OCI-LY7 (cell line): ENCODE measurements around the gene ATP5F1D. TPM values are rescaled to one million over a fixed set of nuclear protein-coding genes. Genes with fewer than 3 reads are reported as not detected.
A peak's percentile ranks its signal among the peaks of the same experiment; 100 is the strongest.

ENCODE experiments used
- BruUV-seq: library from RNA; stranded (reverse); fragments of 400-500 nt; replicated peaks from 2 replicates; lab custom pipeline; 2021; lab: Mats Ljungman, UMichigan
- CTCF ChIA-PET: fragments of 300-600 bp; sonication (Branson Sonifier 250); formaldehyde crosslinking; loops from one replicate; lab custom pipeline; 2022; ENCODE audit warnings: antibody characterized with exemption; ENCODE audit not compliant: unreplicated experiment; lab: Charles Lee
- POLR2A ChIA-PET: fragments of 300-600 bp; sonication (Branson Sonifier 250); formaldehyde crosslinking; loops from one replicate; lab custom pipeline; 2022; ENCODE audit warnings: antibody characterized with exemption; lab: Charles Lee
- DNase-seq: peaks from one replicate; pipeline ENCODE4 v3.0.0-alpha.2; 2015; ENCODE audit warnings: low spot score
- H2AFZ ChIP-seq: fragments of 200-600 bp; sonication (generic), shearing (Covaris generic); 2 replicates; pipeline ENCODE4 v1.6.1; 2014; ENCODE audit warnings: mild to moderate bottlenecking, antibody characterized with exemption, low read length, moderate library complexity
- H3K27ac ChIP-seq: fragments of 200-600 bp; sonication (generic); 2 replicates; pipeline ENCODE4 v1.5.1; 2014; ENCODE audit warnings: mixed run types, low read depth, mild to moderate bottlenecking, moderate library complexity, low read length, inconsistent platforms; ENCODE audit not compliant: poor library complexity, severe bottlenecking
- H3K36me3 ChIP-seq: fragments of 200-600 bp; sonication (generic); 2 replicates; pipeline ENCODE4 v1.6.1; 2014; ENCODE audit warnings: mild to moderate bottlenecking, antibody characterized with exemption, low read length, moderate library complexity, mixed read lengths; ENCODE audit not compliant: insufficient read depth
- H3K4me1 ChIP-seq: fragments of 200-600 bp; sonication (generic); 2 replicates; pipeline ENCODE4 v1.5.1; 2014; ENCODE audit warnings: mild to moderate bottlenecking, low read length; ENCODE audit not compliant: insufficient read depth, poor library complexity, severe bottlenecking
- H3K4me2 ChIP-seq: fragments of 200-600 bp; sonication (generic); 2 replicates; pipeline ENCODE4 v1.6.1; 2014; ENCODE audit warnings: mild to moderate bottlenecking, low read length
- H3K4me3 ChIP-seq: fragments of 200-600 bp; sonication (generic); 2 replicates; pipeline ENCODE4 v1.5.1; 2014; ENCODE audit warnings: mild to moderate bottlenecking, low read depth, low read length; ENCODE audit not compliant: poor library complexity, severe bottlenecking
- H3K79me2 ChIP-seq: fragments of 200-600 bp; sonication (generic); 2 replicates; pipeline ENCODE4 v1.6.1; 2016; ENCODE audit warnings: low read depth, mild to moderate bottlenecking, low read length, moderate library complexity, mixed read lengths; ENCODE audit not compliant: insufficient read depth
- H3K9me2 ChIP-seq: fragments of 200-600 bp; sonication (generic); 2 replicates; pipeline ENCODE4 v1.6.1; 2016; ENCODE audit warnings: mild to moderate bottlenecking, low read length, mixed read lengths; ENCODE audit not compliant: insufficient read depth
- H3K9me3 ChIP-seq: fragments of 200-600 bp; sonication (generic); 2 replicates; pipeline ENCODE4 v1.6.1; 2014; ENCODE audit warnings: mild to moderate bottlenecking, mixed run types, low read length, mixed read lengths
- H4K20me1 ChIP-seq: fragments of 200-600 bp; sonication (generic); 2 replicates; pipeline ENCODE4 v1.6.1; 2014; ENCODE audit warnings: mild to moderate bottlenecking, antibody characterized with exemption, low read length, moderate library complexity, mixed read lengths; ENCODE audit not compliant: insufficient read depth
- CTCF ChIP-seq: fragments of 200-600 bp; sonication (generic); conservative IDR thresholded peaks from 2 replicates; pipeline ENCODE4 v1.5.1; 2014; ENCODE audit warnings: mild to moderate bottlenecking, antibody characterized with exemption, low read length, moderate library complexity, mixed read lengths
- EZH2phosphoT487 ChIP-seq: fragments of 200-600 bp; sonication (generic); IDR thresholded peaks from 2 replicates; pipeline ENCODE4 v1.6.1; 2018; ENCODE audit warnings: low read depth, borderline replicate concordance, mild to moderate bottlenecking, mixed run types, antibody characterized with exemption, low read length, moderate library complexity, mixed read lengths
- intact Hi-C: fragments of 100-400 bp; cut with micrococcal nuclease; formaldehyde crosslinking; loops from one replicate; pipeline ENCODE4 v1.10.0; 2022; ENCODE audit not compliant: unreplicated experiment
- total RNA-seq, 2 experiments: library from RNA; depleted of rRNA in 1 of 2; stranded (reverse); fragments of >200 nt in 1 of 2; shearing (Covaris generic) in 1 of 2; gene quantifications; 2 replicates each; pipeline ENCODE4 v1.2.3, GENCODE V29; 2014 to 2022

The ATP5F1D gene
- total RNA-seq, 2 experiments from 2014 or later, result 51.8 to 266 TPM

DNA sequence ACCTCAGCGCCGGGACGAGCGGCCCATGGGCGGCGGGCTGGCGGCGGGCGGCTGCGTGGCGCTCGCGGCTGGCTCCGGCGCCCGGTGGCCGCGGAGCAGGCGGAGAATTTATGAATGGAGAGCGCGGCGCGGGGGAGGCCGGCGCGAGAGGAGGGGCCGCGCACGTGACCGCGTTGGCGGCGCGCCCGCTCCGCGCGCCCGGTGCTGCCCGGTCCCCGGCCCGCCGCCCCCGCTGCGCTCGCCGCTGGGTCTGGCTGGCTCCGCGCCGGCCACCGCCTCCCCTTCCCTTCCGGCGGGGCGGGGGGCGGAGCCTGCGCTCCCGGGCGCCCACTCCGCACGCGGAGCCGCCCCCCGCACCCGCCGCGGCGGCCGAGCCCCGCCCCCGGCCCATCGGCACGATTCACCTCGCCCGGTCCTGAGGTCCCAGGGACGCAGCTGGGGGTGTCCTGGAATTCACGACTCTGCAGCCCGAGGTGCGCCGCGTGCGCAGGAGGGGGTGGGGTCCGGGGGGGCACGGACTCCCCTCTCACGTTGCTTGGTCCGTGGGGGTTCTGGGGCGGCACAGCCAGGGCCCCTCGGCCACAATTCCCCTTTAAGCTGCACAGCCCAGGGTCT is 3.7 kb upstream of the ATP5F1D start, which contains the start of gene CBARP:
CBARP (minus strand) TSS at position 252 of the 615 bp plus-strand sequence. CDS start 1,905 bp downstream, outside the sequence.
- BruUV-seq, result no TSS peak
- CTCF ChIA-PET, result no interaction called here

GRCh38 chr19:1238369-1239303 is 2.9 kb upstream of the ATP5F1D start:
- no peak for TF ChIP-seq EZH2phosphoT487
- Histone ChIP-seq H3K9me2 (no peaks in the 10 kb centered on the region), H3K27ac (no peak overlapping the region), H4K20me1 (no peaks in the 10 kb centered on the region), H3K9me3 (no peaks in the 10 kb centered on the region), H3K79me2 (peaks cover 13% of the 10 kb centered on the region; the same call in 1 of the 2 replicates), H3K4me2 (peak overlapping the region; percentile 45; the same call in 1 of the 2 replicates), H3K4me3 (peak overlapping the region; percentile 26), H3K36me3 (peaks cover 5% of the 10 kb centered on the region; the same call in 1 of the 2 replicates), H3K4me1 (peaks cover 26% of the 10 kb centered on the region), H2AFZ (no peak overlapping the region)
- DNase-seq, result no peak
- no TSS peak for BruUV-seq
- intact Hi-C loops, result no loop called here
- POLR2A ChIA-PET, result no interaction called here
- CTCF ChIA-PET, result no interaction called here

More for the DNA sequence above, 3.7 kb upstream of the ATP5F1D start, which contains the start of gene CBARP:
- Histone ChIP-seq H3K36me3 (no peaks in the 10 kb centered on the region), H3K4me2 (peak within 1 kb of the TSS; percentile 61), H3K27ac (no peak within 1 kb of the TSS), H3K79me2 (peaks cover 12% of the 10 kb centered on the region; the same call in 1 of the 2 replicates), H3K9me3 (no peaks in the 10 kb centered on the region), H2AFZ (no peak within 1 kb of the TSS), H4K20me1 (no peaks in the 10 kb centered on the region), H3K4me1 (peaks cover 18% of the 10 kb centered on the region), H3K4me3 (peak within 1 kb of the TSS; percentile 55), H3K9me2 (no peaks in the 10 kb centered on the region)
- POLR2A ChIA-PET, result no interaction called here
- intact Hi-C loops, result no loop called here
- no peak for TF ChIP-seq CTCF
- no peak for TF ChIP-seq EZH2phosphoT487
- no peak for DNase-seq

GRCh38 chr19:1239420-1239795 is 2.1 kb upstream of the ATP5F1D start:
- Histone ChIP-seq H3K9me2 (no peaks in the 10 kb centered on the region), H3K9me3 (no peaks in the 10 kb centered on the region), H3K4me3 (no peak overlapping the region), H4K20me1 (no peaks in the 10 kb centered on the region), H3K36me3 (peaks cover 11% of the 10 kb centered on the region; the same call in 1 of the 2 replicates), H3K4me1 (peaks cover 33% of the 10 kb centered on the region), H3K27ac (no peak overlapping the region), H2AFZ (no peak overlapping the region), H3K79me2 (peaks cover 13% of the 10 kb centered on the region; the same call in 1 of the 2 replicates), H3K4me2 (no peak overlapping the region)
- ChIA-PET POLR2A (no interaction called here), CTCF (no interaction called here)
- intact Hi-C loops, result no loop called here
- no TSS peak for BruUV-seq
- DNase-seq, result no peak
- no peak for TF ChIP-seq EZH2phosphoT487
- no peak for TF ChIP-seq CTCF
